ELF-1 (cell line): ENCODE data around the gene AHRR.
"Not testable (repeated sequence)": the region's sequence is repeated elsewhere in the genome, so short reads cannot be mapped to it uniquely, and the experiment has no call there.

Experiments used
- DNase-seq: peaks from one replicate; pipeline ENCODE4 v3.0.0-alpha.2; 2016; ENCODE audit warnings: low read depth, low spot score

Gene AHRR

GRCh38 chr5:378301-378891 lies 56.9 kb downstream of the AHRR start:
- DNase-seq = peak; percentile 0

DNA sequence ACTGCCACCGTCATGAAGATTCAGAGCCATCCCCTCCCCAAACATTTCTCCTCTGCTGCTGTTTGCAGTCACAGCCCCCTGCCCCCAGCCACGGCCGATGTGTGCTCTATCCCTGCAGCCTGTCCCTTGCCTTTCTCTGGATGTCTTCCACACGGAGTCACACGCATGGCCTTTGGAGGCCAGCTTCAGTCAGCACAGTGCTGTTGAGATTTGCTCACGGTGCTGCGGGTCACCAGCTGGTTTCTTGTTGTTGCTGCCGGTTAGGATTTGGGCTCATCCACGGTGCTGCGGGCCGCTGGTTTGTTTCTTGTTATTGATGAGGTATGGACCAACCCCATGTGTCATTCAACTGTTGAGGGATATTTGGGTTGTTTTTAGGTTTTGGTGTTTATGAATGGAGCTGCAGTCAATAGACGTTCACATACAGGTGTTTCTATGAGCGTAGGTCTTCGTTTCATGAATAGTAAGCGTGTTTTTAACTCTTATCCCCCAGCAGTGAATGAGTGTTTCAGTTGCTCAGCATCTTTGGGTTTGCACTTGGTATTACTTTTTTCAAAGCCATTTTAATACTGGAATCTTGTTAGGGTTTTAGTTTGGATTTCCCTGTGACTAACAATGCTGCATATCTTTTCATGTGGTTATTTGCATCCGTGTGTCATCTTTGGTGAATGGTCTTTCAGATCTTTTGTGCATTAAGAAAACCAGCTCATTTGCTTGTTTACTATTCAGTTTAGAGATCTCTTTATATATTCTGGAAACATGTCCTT lies 57.6 kb downstream of the AHRR start:
- peak; percentile 0 for DNase-seq

- DNase-seq = no peak
Observed at GRCh38 chr5:380701-381309, 59.3 kb downstream of the AHRR start.

GRCh38 chr5:383066-383465 lies 61.6 kb downstream of the AHRR start:
- no peak for DNase-seq

DNA sequence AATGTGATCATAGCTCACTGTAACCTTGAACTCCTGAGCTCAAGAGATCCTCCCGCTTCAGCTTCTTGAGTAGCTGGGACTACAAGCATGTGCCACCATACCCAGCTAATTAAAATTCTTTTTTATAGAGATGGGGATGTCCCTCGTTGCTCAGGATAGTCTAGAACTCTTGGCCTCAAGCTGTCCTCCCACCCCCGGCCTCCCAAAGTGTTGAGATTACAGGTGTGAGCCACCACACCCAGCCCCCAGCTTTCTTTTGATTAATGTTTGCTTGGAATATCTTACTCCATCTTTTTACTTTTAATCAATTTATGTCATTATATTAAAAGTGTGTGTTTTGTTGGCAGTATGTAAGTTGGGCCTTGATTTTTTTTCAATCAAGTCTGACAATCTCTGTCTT lies 62.1 kb downstream of the AHRR start:
- DNase-seq = no peak

GRCh38 chr5:384576-384975 lies 63.1 kb downstream of the AHRR start:
- DNase-seq = not testable (repeated sequence)

DNA sequence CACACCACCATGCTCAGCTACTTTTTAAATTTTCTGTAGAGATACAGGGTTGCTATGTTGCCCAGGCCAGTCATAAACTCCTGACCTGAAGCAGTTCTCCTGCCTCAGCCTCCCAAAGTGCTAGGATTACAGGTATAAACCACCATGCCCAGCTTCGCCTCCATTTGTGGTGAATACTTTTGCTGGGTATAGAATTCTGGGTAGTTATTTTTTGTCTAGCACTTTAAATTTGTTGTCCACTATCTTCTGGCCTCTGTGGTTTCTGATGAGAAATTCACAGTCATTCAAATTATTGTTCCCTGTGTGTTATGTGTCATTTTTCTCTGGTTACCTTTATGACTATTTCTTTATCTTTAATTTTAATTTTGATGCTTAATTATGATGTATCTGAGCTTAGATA lies 63.8 kb downstream of the AHRR start:
- no peak for DNase-seq

DNA sequence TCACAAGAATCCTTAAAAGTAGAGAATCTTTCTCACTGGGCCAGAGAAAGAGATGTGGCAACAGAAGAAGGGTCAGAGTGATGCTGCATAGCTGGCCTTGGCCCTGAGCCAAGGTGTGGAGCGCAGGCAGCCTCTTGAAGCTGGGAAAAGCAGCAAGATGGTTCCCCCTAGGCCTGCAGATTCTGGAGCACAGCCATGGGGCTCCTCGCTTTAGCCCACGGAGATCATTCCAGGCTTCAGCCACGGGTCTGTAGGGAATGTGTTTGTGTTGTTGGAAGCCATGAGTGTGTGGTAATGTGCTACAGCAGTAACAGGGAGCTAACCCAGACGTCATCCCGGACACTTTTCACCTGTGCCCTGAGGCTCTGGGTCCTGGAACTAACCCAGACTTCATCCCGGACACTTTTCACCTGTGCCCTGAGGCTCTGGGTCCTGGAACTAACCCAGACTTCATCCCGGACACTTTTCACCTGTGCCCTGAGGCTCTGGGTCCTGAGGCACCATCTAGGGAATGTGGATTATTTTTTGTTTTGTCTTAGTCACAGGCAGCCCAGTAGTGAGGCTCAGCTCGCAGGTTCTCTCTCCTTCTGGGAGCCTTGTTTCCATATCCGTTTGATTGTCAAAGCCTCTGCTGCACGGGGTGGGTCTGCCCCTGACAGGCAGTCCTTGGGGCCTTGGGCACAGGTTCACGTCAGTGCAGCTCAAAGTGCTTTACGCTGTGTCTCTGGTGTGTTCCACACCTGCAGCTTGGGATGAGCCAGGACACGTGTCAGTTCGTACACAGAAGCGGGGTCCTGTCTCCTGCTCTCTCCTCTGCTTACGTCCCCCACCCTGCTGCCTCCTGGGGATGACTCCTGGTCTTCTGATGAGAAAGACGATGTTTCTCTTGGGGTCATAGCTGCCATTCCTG lies 65.2 kb downstream of the AHRR start:
- peak; percentile 55 for DNase-seq

DNA sequence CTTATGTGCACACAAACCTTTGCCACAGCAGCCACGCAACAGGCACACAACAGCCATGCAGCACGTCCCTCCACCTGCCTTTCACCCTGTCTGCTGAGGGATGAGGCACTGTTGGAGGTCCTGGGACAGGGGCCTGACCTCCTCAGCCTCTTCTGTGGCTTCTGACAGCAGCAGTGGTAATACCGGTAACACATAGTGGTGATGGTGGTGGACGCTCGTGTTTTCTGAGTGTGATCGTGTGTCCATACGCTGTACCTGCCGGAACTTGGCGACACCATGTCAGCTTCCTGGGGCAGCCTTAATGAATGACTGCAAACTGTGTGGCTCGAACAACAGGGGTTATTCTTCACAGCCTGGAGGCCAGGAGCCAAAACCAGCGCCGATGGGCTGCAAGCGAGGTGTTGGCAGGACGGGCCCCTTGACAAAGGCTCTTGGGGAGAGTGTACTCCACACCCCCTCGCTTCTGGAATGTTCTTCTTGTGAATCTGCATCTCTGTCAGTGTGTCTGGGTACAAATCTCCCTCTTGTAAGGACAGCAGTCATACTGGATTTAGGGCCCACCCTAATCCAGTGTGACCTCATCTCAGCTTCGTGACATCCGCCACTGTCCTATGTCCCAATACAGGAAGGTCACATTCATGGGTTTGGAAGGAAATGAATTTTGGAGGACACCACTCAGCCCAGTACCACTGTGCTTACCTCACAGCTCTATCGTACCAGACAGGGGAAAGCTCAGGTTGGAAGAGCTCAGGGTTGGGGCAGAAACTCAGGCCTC lies 66.2 kb downstream of the AHRR start:
- no peak for DNase-seq

DNA sequence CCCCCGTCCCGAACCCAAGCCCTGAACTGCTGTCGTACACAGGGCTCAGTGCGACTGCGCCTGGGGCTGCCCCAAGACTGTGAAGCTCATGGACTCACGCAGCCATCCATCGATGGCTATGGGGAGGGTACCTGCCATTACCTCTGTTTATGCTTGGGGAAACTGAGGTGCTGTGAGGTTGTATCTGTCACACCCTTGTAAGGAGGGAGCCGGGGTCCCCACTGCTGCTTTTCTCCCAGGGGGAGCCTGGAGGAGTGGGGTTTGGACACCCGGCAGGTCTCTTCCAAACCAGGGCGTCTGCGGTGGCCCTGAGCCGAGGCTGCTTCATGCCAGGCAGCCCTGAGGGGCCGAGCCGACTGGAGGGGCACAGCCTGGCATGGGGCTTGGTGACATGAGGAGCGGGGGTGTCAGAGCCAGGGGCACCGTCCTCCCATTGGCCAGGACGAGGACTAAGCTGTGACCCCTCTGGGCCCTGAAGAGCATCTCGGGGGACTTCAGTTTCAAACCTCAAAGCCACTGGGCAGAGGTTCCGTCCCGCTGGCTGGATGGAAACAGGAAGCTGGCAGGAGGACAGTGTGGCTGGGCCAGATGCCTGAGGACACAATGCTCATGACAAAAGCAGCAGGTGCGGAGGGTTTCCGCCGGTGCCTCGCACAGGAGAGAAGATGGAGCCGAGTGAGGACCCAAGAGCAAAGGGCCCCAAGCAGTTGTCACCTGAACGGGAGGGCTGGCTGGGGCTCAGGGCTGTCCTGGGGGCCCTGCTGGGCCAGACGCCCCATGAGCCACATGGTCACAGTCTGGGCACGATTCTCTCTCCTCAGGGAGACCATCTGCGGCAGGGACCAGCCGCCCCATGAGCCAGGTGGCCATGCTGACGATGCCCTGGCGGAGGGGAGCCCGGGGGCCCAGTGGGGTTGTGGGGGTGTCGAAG lies 67.0 kb downstream of the AHRR start:
- DNase-seq = no peak

DNA sequence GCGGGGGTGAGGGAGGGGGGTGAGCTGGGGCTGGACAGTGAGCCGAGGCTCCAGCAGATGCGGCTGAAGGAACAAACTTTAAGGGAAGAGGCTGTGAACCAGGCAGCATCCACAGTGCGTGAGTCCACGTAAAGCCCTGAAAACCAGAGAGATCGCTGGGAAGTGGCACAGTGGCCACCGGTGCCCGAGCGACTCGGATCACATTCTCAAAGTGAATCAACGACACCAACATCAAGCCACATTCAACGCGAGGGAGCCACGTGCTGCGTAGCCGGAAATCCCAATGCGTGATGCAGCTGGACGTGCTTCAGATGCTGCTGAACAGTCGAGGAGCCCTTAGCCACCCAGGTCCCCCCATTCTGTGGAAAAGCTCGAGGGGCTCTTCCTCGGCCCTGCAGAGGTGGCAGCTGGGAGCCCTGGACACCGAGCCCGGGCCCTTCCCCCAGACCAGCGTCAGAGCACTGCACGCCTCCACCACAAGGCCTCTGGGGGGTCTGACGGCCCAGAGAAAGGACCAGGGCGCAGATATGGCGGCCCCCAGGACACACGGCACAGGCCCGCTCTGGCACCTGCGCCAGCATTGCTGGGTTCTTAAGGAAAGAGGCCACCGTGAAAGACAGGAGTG lies 67.8 kb downstream of the AHRR start:
- no peak for DNase-seq

DNA sequence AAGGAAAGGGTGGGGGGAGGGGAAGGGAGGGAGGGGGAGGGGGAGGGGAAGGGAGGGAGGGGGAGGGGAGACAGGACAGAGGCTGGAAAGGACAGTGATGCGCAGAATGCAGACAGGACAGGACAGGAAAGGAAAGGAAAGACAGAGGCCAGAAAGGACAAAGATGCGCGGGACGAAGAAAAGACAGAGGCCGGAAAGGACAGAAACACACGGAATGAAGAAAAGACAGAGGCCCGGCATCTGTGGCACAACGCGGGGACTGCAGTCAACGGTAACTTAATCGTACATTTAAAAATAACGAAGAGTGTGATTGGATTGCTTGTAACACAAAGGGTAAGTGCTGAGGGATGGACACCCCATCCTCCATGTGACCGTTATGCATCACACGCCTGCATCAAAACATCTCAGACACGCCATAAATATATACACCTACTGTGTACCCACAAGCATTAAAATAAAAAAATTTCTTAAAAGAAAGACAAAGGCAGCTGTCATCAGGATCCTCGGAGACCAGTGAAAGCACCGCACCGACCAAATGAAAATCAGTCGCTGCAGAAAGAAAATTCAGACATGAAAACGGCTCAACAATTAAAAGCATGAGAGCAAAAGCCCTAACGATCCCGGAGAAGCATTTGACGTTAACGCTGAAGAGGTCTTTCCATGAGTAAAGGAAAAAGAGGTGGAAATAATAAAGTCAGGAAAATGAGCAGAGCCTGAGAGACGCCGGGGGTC lies 68.5 kb downstream of the AHRR start:
- no peak for DNase-seq

- DNase-seq = no peak
Observed at GRCh38 chr5:390623-391491, 69.3 kb downstream of the AHRR start.

- DNase-seq = peak; percentile 55
Observed at GRCh38 chr5:392431-392988, 71.0 kb downstream of the AHRR start.

DNA sequence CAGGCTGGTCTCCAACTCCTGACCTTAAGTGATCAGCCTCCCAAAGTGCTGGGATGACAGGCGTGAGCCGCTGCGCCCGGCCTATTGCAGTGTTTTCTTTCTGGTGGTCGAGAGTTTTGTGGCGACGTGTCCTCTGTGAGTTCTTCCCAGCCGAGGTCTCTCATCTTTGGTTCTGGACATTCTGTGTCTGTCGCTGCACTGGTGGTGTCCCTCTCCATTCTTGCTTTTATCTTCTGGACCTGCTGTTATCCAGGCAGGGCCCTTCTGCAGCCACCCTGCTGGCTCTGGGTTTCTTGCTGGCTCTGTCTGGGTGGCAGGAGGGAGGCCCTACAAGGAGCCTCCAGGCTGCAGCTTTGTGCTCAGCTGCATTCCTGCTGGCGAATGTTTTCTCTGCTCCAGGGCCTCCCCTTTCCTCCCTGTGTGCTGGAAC lies 72.3 kb downstream of the AHRR start:
- peak; percentile 68 for DNase-seq

- DNase-seq = no peak
Observed at GRCh38 chr5:394671-395155, 73.2 kb downstream of the AHRR start.

DNA sequence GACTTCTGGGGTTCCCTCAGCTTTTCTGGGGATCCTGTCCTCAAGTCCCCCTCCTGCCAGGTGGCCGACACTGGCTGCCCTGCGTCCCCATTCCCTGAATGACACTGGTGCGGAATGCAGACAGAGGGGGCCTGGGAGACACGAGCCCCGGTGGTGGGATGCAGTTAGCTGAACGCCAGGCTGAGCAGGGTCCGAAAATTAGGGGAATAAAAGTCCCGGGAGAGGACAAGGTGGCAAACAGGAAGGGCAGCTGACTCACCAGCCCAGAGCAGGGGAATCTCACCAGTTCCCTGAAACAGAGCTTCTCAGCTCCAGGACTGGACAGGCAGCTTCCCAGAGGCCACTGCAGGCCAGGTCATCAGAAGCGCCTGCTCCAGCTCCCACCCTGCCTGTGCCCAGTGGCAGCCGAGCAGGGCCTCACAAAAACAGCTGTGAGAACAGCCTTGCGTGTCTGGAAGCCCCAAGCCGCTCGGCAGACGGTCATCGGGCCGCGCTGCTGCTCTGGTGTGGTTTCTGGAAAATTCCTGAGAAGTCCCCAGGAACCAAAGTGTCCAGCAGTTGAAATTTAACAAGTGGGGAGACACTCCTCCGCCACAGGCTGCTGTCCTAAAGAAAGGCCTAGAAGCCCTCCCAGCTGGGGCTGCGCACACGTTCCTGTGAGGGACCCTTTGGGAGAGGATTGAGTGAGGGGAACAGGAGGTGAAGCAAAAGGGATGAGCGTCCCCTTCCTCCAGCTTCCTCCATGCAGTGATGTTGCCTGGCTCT lies 73.8 kb downstream of the AHRR start:
- DNase-seq = peak; percentile 72
